Panc1 (cell line): ENCODE data around the gene CGB2.

Experiments
- POLR2AphosphoS5 ChIP-seq: IDR thresholded peaks from 2 replicates; pipeline ENCODE4 v1.6.1; 2012; ENCODE audit warnings: mild to moderate bottlenecking, low read depth, low read length, moderate library complexity
- SIN3A ChIP-seq: IDR thresholded peaks from 2 replicates; pipeline ENCODE4 v1.6.1; 2012; ENCODE audit warnings: low read depth, mild to moderate bottlenecking, low read length, moderate library complexity, borderline replicate concordance; ENCODE audit not compliant: insufficient read depth
- TCF7L2 ChIP-seq: IDR thresholded peaks from 2 replicates; pipeline ENCODE4 v1.6.1; 2011; ENCODE audit warnings: mild to moderate bottlenecking, low read depth, low read length, inconsistent platforms
- TF ChIP-seq, protein P1 (sequence below): fragments of 450-650 bp; IDR thresholded peaks from 2 replicates; pipeline ENCODE4 v1.5.1; 2017; ENCODE audit warnings: mild to moderate bottlenecking
- TF ChIP-seq, protein P2 (sequence below), 2 experiments: IDR thresholded peaks; 2 replicates each; pipeline ENCODE4 v1.6.1; 2011 to 2012; ENCODE audit warnings: low read depth in 2 of 2, control low read depth in 1 of 2, low read length in 1 of 2, mild to moderate bottlenecking in 1 of 2, moderate library complexity in 1 of 2; ENCODE audit not compliant: insufficient read depth in 1 of 2

DNA sequence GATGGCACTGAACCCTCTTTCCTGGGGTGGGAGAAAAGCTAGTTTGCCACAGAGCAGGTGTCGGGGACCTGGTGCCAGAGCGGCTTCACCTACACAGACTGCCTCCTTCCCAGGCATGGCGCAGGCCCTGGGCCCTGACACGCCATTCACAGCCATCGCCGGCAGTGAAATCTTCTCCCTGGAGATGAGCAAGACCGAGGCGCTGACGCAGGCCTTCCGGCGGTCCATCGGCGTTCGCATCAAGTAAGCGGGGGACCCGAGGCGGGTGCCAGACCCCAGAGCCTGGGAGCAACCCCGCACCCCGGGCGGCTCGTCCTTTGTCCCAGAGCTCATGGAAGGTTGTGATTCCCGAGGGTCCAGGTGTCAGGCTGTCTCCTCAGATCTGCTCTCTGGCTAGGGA, 24.8 kb upstream of the CGB2 start:
- TF ChIP-seq, protein P1, sequence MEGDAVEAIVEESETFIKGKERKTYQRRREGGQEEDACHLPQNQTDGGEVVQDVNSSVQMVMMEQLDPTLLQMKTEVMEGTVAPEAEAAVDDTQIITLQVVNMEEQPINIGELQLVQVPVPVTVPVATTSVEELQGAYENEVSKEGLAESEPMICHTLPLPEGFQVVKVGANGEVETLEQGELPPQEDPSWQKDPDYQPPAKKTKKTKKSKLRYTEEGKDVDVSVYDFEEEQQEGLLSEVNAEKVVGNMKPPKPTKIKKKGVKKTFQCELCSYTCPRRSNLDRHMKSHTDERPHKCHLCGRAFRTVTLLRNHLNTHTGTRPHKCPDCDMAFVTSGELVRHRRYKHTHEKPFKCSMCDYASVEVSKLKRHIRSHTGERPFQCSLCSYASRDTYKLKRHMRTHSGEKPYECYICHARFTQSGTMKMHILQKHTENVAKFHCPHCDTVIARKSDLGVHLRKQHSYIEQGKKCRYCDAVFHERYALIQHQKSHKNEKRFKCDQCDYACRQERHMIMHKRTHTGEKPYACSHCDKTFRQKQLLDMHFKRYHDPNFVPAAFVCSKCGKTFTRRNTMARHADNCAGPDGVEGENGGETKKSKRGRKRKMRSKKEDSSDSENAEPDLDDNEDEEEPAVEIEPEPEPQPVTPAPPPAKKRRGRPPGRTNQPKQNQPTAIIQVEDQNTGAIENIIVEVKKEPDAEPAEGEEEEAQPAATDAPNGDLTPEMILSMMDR = no peak
- TF ChIP-seq, protein P2, sequence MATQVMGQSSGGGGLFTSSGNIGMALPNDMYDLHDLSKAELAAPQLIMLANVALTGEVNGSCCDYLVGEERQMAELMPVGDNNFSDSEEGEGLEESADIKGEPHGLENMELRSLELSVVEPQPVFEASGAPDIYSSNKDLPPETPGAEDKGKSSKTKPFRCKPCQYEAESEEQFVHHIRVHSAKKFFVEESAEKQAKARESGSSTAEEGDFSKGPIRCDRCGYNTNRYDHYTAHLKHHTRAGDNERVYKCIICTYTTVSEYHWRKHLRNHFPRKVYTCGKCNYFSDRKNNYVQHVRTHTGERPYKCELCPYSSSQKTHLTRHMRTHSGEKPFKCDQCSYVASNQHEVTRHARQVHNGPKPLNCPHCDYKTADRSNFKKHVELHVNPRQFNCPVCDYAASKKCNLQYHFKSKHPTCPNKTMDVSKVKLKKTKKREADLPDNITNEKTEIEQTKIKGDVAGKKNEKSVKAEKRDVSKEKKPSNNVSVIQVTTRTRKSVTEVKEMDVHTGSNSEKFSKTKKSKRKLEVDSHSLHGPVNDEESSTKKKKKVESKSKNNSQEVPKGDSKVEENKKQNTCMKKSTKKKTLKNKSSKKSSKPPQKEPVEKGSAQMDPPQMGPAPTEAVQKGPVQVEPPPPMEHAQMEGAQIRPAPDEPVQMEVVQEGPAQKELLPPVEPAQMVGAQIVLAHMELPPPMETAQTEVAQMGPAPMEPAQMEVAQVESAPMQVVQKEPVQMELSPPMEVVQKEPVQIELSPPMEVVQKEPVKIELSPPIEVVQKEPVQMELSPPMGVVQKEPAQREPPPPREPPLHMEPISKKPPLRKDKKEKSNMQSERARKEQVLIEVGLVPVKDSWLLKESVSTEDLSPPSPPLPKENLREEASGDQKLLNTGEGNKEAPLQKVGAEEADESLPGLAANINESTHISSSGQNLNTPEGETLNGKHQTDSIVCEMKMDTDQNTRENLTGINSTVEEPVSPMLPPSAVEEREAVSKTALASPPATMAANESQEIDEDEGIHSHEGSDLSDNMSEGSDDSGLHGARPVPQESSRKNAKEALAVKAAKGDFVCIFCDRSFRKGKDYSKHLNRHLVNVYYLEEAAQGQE (IDR thresholded peaks at IDR 0.05; ENCODE audit: insufficient read depth in 1 of 2, low read depth in 2 of 2, low read length in 1 of 2) = no peak
- TF ChIP-seq SIN3A (no peak), POLR2AphosphoS5 (no peak), TCF7L2 (no peak)
